B cell (primary cell): ENCODE results near the gene LRRC7. TPM values are rescaled to one million over a fixed set of nuclear protein-coding genes. Genes with fewer than 3 reads are reported as not detected.

Source experiments
- ATAC-seq: fragments of 200-7000 bp; cut with Tn5 transposase; one replicate; pipeline ENCODE4 v1.10.0; 2021; ENCODE audit warnings: low read depth, mild to moderate bottlenecking, moderate number of reproducible peaks, moderate library complexity
- CTCF ChIA-PET: fragments of 350-600 bp; sonication (Branson Sonifier 250); formaldehyde crosslinking; loops from one replicate; lab custom pipeline; 2021; ENCODE audit warnings: antibody characterized with exemption, inconsistent platforms; lab: Charles Lee
- POLR2A ChIA-PET: fragments of 350-600 bp; sonication (Branson Sonifier 250); formaldehyde crosslinking; loops from one replicate; lab custom pipeline; 2021; ENCODE audit warnings: antibody characterized with exemption; lab: Charles Lee
- DNase-seq: peaks from one replicate; pipeline ENCODE4 v3.0.0; 2013
- H2AFZ ChIP-seq: 2 replicates; pipeline ENCODE4 v1.6.1; 2012; ENCODE audit warnings: mild to moderate bottlenecking, low read depth, low read length; ENCODE audit not compliant: insufficient read depth, poor library complexity, severe bottlenecking
- H3K27ac ChIP-seq, 2 donors: 1 replicate in 1 of 2; 2 replicates in 1 of 2; pipeline ENCODE4 v1.5.1; 2012 to 2013; ENCODE audit warnings: low read length in 2 of 2, mild to moderate bottlenecking in 2 of 2, moderate library complexity in 1 of 2
- H3K27me3 ChIP-seq, 4 experiments: fragments of 200-600 bp in 1 of 4; sonication (generic) in 1 of 4; replicated peaks in 1 of 4; 1 replicate in 2 of 4; 2 replicates in 2 of 4; pipeline versions ENCODE4 v1.6.1 to v1.7.0; 2013 to 2016; ENCODE audit warnings: low read length in 3 of 4, mild to moderate bottlenecking in 2 of 4, mixed read lengths in 1 of 4, moderate library complexity in 1 of 4; ENCODE audit not compliant: insufficient read depth in 4 of 4, control insufficient read depth in 3 of 4; ENCODE audit errors: control extremely low read depth in 1 of 4
- H3K36me3 ChIP-seq, 2 experiments: replicated peaks in 1 of 2; 1 replicate in 1 of 2; 2 replicates in 1 of 2; pipeline versions ENCODE4 v1.6.1 to v1.7.1; 2013; ENCODE audit warnings: low read length in 1 of 2; ENCODE audit not compliant: insufficient read depth in 2 of 2, control insufficient read depth in 1 of 2; ENCODE audit errors: control extremely low read depth in 1 of 2, extremely low read depth in 1 of 2
- H3K4me1 ChIP-seq, 2 donors: fragments of 200-600 bp in 1 of 2; sonication (generic) in 1 of 2; 1 replicate in 1 of 2; 2 replicates in 1 of 2; pipeline versions ENCODE4 v1.5.1 to v1.6.1; 2013 to 2017; ENCODE audit warnings: low read length in 2 of 2; ENCODE audit not compliant: control insufficient read depth in 2 of 2, insufficient read depth in 2 of 2
- H3K4me2 ChIP-seq: replicated peaks from 2 replicates; pipeline ENCODE3; 2012; ENCODE audit warnings: mild to moderate bottlenecking, low read depth, low read length; ENCODE audit not compliant: poor library complexity, severe bottlenecking
- H3K4me3 ChIP-seq, 5 experiments: fragments of 200-600 bp in 1 of 5; sonication (generic) in 1 of 5; 1 replicate in 3 of 5; 2 replicates in 2 of 5; pipeline versions ENCODE4 v1.5.1 to v1.7.0; 2011 to 2016; ENCODE audit warnings: low read length in 4 of 5, mild to moderate bottlenecking in 4 of 5, low read depth in 2 of 5, control low read depth in 1 of 5, moderate library complexity in 1 of 5; ENCODE audit not compliant: insufficient read depth in 1 of 5; ENCODE audit errors: control extremely low read depth in 1 of 5, extremely low read depth in 1 of 5
- H3K79me2 ChIP-seq: fragments of 200-600 bp; sonication (generic); one replicate; pipeline ENCODE4 v1.6.0; 2016; ENCODE audit warnings: low read length; ENCODE audit not compliant: control insufficient read depth, insufficient read depth
- H3K9ac ChIP-seq: fragments of 200-600 bp; sonication (generic); 2 replicates; pipeline ENCODE4 v1.6.1; 2017; ENCODE audit warnings: mild to moderate bottlenecking, low read length, moderate library complexity
- H3K9me3 ChIP-seq, 3 donors: one replicate each; pipeline versions ENCODE4 v1.6.1 to v1.7.1; 2013; ENCODE audit warnings: low read length in 2 of 3; ENCODE audit not compliant: control insufficient read depth in 2 of 3, insufficient read depth in 1 of 3; ENCODE audit errors: control extremely low read depth in 1 of 3
- H4K20me1 ChIP-seq: 2 replicates; pipeline ENCODE4 v1.6.0; 2012; ENCODE audit warnings: mild to moderate bottlenecking, low read length; ENCODE audit not compliant: insufficient read depth, control insufficient read depth, poor library complexity, severe bottlenecking
- H3K27ac Mint-ChIP-seq: one replicate; pipeline ENCODE4 v1.8.0; 2021; ENCODE audit warnings: mixed read lengths
- H3K27me3 Mint-ChIP-seq: one replicate; pipeline ENCODE4 v1.8.0; 2021; ENCODE audit warnings: mixed read lengths
- H3K4me1 Mint-ChIP-seq: one replicate; pipeline ENCODE4 v1.8.0; 2021; ENCODE audit warnings: mixed read lengths
- H3K4me3 Mint-ChIP-seq: one replicate; pipeline ENCODE4 v1.8.0; 2021; ENCODE audit warnings: mixed read lengths
- H3K9me3 Mint-ChIP-seq: one replicate; pipeline ENCODE4 v1.8.0; 2022; ENCODE audit warnings: mixed read lengths; ENCODE audit not compliant: insufficient read depth
- CTCF ChIP-seq: fragments of 200-600 bp; IDR thresholded peaks from one replicate; pipeline ENCODE4 v1.8.0; 2022; ENCODE audit warnings: antibody characterized with exemption, mild to moderate bottlenecking
- EZH2 ChIP-seq: IDR thresholded peaks from 2 replicates; pipeline ENCODE4 v1.6.1; 2012; ENCODE audit warnings: borderline replicate concordance, low read depth, mild to moderate bottlenecking, moderate library complexity, low read length; ENCODE audit not compliant: insufficient read depth, poor library complexity, severe bottlenecking
- WGBS: methylation state at CpG from one replicate; pipeline ENCODE4 v1.1.5; 2013; ENCODE audit warnings: missing lambda C conversion rate; ENCODE audit not compliant: insufficient coverage; 5-methylcytosine and 5-hydroxymethylcytosine counted together
- intact Hi-C: fragments of 100-400 bp; cut with micrococcal nuclease; formaldehyde crosslinking; loops from one replicate; pipeline ENCODE4 v1.10.0; 2022
- polyA plus RNA-seq: library from polyadenylated mRNA; depleted of rRNA; stranded (reverse); fragments of >200 nt; gene quantifications from 2 replicates; pipeline ENCODE4 v1.2.3, GENCODE V29; 2012
- total RNA-seq, 2 donors: library from RNA; stranded (reverse); fragments of 120-200 nt in 1 of 2; gene quantifications; 1 replicate in 1 of 2; 2 replicates in 1 of 2; pipeline versions ENCODE4 v1.2.3 to v1.2.4, GENCODE V29; 2013 to 2022

The LRRC7 gene
- total and polyA plus RNA-seq, 2 donors (not counting 1 experiment from before 2014, with no cell fraction given), result not detected

GRCh38 chr1:69845655-69846054, 277.9 kb downstream of the LRRC7 start:
- Histone ChIP-seq H3K4me1 (no peaks in the 10 kb centered on the region), H3K27ac (no peak overlapping the region), H3K9ac (no peak overlapping the region), H3K36me3 (no peaks in the 10 kb centered on the region), H4K20me1 (no peaks in the 10 kb centered on the region), H3K9me3 (no peaks in the 10 kb centered on the region), H3K79me2 (no peaks in the 10 kb centered on the region), H3K4me2 (no peak overlapping the region), H3K4me3 (no peak overlapping the region), H3K27me3 (no peaks in the 10 kb centered on the region), H2AFZ (no peak overlapping the region)
- TF ChIP-seq CTCF (no peak), EZH2 (no peak)
- H3K4me1 Mint-ChIP-seq, result no peaks in the 10 kb centered on the region
- H3K4me3 Mint-ChIP-seq, result no peak overlapping the region
- peaks cover 3% of the 10 kb centered on the region for H3K9me3 Mint-ChIP-seq
- H3K27me3 Mint-ChIP-seq, result no peaks in the 10 kb centered on the region
- DNase-seq, result no peak
- no peak for ATAC-seq
- POLR2A ChIA-PET, result no interaction called here
- WGBS, result no CpG with 5 or more reads among the region's 1 CpG
- intact Hi-C loops, result no loop called here
- no peak overlapping the region for H3K27ac Mint-ChIP-seq
- CTCF ChIA-PET, result no interaction called here

- ATAC-seq (no peak), DNase-seq (no peak)
- Histone ChIP-seq H3K27ac (no peak overlapping the region), H4K20me1 (no peaks in the 10 kb centered on the region), H3K9me3 (no peaks in the 10 kb centered on the region), H3K9ac (no peak overlapping the region), H3K36me3 (no peaks in the 10 kb centered on the region), H3K27me3 (no peaks in the 10 kb centered on the region), H2AFZ (no peak overlapping the region), H3K4me2 (no peak overlapping the region), H3K4me1 (no peaks in the 10 kb centered on the region), H3K79me2 (no peaks in the 10 kb centered on the region), H3K4me3 (no peak overlapping the region)
- TF ChIP-seq EZH2 (no peak), CTCF (no peak)
- Mint-ChIP-seq H3K27me3 (no peaks in the 10 kb centered on the region), H3K4me1 (no peaks in the 10 kb centered on the region), H3K27ac (no peak overlapping the region), H3K4me3 (no peak overlapping the region), H3K9me3 (peaks cover 3% of the 10 kb centered on the region)
- ChIA-PET POLR2A (no interaction called here), CTCF (no interaction called here)
- intact Hi-C loops, result no loop called here
- WGBS, result no CpG with 5 or more reads among the region's 3 CpGs
Observed at GRCh38 chr1:69846267-69846666, 278.5 kb downstream of the LRRC7 start.
